SU-DHL-6 (cell line): ENCODE measurements around the gene CHIT1.

Experiments
- EZH2phosphoT487 ChIP-seq: fragments of 200-600 bp; sonication (generic), shearing (Covaris generic); conservative IDR thresholded peaks from 2 replicates; pipeline ENCODE4 v1.6.1; 2018; ENCODE audit warnings: mild to moderate bottlenecking, antibody characterized with exemption, low read length, moderate library complexity, mixed read lengths
- TF ChIP-seq, protein P1 (sequence below): fragments of 200-600 bp; sonication (generic); IDR thresholded peaks from one replicate; pipeline ENCODE4 v1.5.1; 2017; ENCODE audit warnings: antibody characterized with exemption, mild to moderate bottlenecking, low read length, moderate library complexity; ENCODE audit not compliant: insufficient read depth, poor library complexity, severe bottlenecking

DNA sequence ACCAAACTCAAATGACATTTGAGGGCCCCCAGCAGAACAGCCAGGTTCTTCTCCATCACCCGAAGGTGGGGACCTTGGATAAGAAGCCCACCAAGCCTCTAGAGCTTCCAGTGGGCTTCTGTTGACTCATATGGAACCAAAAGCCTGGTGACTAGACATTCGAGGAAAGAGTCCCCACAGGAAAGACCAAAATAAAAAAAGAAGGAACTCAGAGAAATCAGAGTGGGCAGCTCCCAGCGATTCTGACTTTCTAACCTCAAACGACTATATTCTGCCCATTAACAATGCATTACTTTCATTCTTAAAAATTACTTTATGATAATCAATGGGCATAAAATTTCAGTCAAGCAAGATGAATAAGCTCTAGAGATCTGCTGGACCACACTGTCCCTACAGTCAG lies 9.6 kb upstream of the CHIT1 start:
- TF ChIP-seq, protein P1, sequence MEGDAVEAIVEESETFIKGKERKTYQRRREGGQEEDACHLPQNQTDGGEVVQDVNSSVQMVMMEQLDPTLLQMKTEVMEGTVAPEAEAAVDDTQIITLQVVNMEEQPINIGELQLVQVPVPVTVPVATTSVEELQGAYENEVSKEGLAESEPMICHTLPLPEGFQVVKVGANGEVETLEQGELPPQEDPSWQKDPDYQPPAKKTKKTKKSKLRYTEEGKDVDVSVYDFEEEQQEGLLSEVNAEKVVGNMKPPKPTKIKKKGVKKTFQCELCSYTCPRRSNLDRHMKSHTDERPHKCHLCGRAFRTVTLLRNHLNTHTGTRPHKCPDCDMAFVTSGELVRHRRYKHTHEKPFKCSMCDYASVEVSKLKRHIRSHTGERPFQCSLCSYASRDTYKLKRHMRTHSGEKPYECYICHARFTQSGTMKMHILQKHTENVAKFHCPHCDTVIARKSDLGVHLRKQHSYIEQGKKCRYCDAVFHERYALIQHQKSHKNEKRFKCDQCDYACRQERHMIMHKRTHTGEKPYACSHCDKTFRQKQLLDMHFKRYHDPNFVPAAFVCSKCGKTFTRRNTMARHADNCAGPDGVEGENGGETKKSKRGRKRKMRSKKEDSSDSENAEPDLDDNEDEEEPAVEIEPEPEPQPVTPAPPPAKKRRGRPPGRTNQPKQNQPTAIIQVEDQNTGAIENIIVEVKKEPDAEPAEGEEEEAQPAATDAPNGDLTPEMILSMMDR, result no peak
- TF ChIP-seq EZH2phosphoT487, result no peak
